ENCODE data around the gene RMRP.

- no peak for TF ChIP-seq CTCF (IDR thresholded peaks at IDR 0.05; ENCODE audit: insufficient read depth, low read length, poor library complexity, severe bottlenecking)
- no peak for TF ChIP-seq EZH2phosphoT487 (conservative IDR thresholded peaks at IDR 0.05; ENCODE audit: low read length)
Observed at GRCh38 chr9:35666045-35666444, 8.2 kb upstream of the RMRP start.

Data from SU-DHL-6 (cell line).